GM12875 (cell line): ENCODE results near the gene GPR18.
"Not testable (repeated sequence)": the region's sequence is repeated elsewhere in the genome, so short reads cannot be mapped to it uniquely, and the experiment has no call there.

Source experiments
- H3K4me3 ChIP-seq: one replicate; pipeline ENCODE4 v1.5.1; 2011; ENCODE audit warnings: low read depth, low read length, control low read depth
- TF ChIP-seq, protein P1 (sequence below): IDR thresholded peaks from 2 replicates; pipeline ENCODE4 v1.5.1; 2011; ENCODE audit warnings: low read depth, mild to moderate bottlenecking, control low read depth, inconsistent platforms, low read length, moderate library complexity, borderline replicate concordance; ENCODE audit not compliant: insufficient read depth

GPR18 gene

DNA sequence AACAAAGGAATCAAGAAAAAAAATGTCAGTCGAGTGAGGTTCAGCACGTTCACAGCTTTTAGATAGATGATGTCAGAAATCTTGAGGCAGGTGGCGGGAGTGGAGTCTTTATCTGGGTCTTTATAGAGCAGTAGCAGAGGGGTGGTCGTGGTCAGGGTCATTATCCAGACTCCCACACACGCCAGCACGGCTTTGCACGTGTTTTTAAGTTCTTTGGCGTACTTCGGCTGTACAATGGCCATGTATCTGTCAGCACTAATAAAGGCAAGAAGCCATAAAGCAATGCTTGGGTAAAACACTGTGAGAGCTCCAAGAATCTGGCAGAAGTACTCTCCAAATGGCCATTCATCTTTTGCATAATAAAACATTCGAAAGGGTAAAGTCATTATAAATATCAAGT, 2.9 kb downstream of the GPR18 start:
- H3K4me3 ChIP-seq: no peak overlapping the region
- TF ChIP-seq, protein P1, sequence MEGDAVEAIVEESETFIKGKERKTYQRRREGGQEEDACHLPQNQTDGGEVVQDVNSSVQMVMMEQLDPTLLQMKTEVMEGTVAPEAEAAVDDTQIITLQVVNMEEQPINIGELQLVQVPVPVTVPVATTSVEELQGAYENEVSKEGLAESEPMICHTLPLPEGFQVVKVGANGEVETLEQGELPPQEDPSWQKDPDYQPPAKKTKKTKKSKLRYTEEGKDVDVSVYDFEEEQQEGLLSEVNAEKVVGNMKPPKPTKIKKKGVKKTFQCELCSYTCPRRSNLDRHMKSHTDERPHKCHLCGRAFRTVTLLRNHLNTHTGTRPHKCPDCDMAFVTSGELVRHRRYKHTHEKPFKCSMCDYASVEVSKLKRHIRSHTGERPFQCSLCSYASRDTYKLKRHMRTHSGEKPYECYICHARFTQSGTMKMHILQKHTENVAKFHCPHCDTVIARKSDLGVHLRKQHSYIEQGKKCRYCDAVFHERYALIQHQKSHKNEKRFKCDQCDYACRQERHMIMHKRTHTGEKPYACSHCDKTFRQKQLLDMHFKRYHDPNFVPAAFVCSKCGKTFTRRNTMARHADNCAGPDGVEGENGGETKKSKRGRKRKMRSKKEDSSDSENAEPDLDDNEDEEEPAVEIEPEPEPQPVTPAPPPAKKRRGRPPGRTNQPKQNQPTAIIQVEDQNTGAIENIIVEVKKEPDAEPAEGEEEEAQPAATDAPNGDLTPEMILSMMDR: no peak

DNA sequence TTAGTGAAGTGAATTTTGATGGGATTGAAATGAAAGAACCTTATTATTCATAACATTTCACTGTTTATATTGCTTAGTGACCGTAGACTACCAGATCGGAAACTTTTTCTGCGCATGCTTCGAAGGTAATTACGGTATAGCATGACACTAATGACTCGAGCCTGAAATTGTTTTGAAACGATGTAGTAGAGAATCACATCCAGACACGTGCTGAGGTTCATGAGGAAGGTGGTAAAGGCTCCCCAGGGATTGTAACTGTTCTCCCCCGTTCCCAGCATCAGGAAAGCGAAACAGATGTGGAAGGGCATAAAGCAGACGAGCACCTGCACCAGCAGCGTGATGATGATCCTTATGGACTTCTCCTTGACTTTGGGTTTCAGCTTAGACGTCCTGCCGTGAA, 3.3 kb downstream of the GPR18 start:
- TF ChIP-seq, protein P1: no peak
- no peak overlapping the region for H3K4me3 ChIP-seq

DNA sequence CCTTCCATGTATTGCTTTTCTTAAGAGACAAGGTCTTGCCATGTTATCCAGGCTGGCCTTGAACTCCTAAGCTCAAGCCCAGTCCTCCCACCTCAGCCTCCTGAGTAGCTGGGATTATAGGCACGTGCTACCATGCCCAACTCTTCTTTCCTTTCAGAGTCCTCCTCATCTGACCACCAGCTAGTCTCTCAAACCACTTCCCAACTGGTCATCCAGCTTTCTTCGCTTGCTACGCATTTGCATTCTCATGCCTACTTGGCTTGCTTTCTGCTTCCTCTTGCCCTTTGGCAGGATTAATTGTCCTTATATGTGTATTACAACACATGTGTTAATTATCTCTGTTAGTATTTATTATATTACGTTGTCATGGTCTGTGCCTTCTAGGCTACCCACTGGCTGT, 6.3 kb downstream of the GPR18 start:
- H3K4me3 ChIP-seq: no peak overlapping the region
- TF ChIP-seq, protein P1: no peak

DNA sequence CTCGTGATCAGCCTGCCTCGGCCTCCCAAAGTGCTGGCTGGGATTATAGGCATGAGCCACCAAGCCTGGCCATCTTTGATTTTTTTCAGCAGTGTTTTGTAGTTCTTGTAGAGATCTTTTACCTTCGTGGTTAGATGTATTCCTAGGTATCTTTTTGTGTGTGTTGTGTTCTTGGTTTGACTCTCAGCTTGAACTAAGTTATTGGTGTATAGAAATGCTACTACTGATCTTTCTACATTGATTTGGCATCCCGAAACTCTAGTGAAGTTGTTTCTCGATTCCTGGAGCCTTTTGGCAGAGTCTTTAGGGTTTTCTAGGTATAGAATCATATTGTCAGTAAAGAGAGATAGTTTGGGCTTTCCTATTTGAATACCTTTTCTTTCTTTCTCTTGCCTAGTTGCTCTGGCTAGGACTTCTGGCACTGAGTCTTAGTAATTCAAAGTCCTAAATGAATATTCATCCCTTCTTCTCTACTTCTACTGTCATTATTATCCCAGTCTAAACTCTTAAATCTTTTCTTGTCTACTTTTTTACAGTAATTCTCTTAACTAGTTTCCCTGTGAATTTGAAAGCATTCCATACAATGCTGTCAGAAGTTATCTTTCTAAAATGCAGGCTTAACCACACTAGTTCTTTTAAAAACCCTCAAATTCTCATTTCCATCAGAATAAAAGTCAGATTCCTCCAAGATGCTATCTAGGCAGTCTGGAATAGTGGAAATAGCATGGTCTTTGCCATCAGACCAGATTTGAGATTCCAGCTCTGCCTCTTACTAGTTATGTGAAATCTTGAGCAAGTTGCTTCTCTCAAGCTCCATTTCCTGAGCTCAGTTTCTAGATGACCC, 7.0 kb downstream of the GPR18 start:
- TF ChIP-seq, protein P1: no peak
- H3K4me3 ChIP-seq: no peak overlapping the region

DNA sequence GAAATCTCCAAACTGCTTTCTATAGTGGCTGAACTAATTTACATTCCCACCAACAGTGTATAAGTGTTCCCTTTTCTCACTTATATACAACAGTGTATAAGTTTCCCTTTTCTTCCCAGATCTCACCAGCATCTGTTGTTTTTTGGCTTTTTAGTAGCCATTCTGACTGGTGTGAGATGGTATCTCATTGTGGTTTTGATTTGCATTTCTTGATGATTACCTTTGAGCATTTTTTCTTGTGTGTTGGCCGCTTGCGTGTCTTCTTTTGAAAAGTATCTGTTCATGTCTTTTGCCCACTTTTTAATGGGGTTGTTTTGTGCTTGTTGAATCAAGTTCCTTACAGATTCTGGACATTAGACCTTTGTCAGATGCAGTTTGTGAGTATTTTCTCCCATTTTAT, 8.6 kb downstream of the GPR18 start:
- not testable (repeated sequence) for H3K4me3 ChIP-seq

DNA sequence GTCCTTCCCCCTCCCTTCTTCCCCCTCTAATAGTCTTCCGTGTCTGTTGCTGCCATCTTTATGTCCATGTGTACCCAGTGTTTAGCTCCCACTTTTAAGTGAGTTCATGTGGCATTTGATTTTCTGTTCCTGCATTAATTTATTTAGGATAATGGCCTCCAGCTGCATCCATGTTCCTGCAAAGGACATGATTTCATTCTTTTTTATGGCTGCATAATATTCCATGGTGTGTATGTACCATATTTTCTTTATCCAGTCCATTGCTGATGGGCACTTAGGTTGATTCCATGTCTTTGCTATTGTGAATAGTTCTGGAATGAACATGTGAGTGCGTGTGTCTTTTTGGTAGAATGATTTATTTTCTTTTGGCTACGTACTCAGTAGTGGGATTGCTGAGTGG, 9.0 kb downstream of the GPR18 start:
- H3K4me3 ChIP-seq: not testable (repeated sequence)

DNA sequence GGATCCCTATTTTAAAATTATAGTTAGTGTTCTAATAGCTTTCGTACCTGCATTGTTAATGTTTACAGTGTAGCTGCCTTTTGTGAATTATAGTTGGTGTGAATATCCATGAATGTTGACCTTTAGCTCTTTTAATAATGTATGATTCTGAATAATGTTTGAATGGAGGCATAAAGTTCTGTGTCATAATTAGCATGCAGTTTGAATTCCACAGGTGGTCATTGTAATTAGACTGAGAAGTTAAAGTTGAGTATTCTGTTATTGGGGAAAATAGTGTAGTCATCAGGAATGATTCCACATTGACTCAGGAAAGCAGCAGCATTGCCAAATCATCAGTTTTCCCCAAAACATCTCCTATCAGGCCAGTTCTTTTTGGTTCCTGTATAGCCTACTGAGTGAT, 12.1 kb downstream of the GPR18 start:
- TF ChIP-seq, protein P1: no peak
- no peak overlapping the region for H3K4me3 ChIP-seq

DNA sequence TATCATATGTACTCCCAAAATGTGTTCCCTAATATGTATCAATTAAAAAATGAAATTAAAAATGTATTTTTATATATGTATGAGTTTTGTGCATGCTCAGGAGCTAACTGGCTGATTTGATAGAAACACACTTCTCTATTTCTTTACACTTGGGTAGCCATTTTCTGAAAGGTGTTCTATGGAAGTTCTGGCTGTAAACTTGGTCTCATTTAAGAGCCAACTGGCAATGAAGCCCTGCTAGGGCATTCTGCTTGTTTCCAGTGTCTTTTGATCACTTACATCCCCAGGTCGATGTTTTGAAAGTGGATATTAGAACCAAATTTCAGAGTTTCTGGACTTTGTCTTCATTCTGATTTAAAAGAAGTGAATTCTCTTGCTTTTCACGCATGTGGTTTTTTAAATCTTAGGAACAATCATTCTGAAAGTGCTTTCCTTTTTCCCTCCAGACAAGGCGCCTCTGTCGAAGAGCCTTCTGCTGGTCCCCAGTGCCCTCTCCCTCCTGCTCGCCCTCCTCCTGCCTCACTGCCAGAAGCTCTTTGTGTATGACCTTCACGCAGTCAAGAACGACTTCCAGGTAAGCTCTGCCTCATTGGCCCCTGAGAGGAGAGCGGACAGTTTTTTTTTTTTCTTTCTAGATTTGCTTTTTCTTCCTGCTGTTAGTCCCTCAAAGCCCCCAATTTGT, 20.1 kb downstream of the GPR18 start:
- H3K4me3 ChIP-seq: peak overlapping the region; percentile 17
- TF ChIP-seq, protein P1: no peak
